Gastroesophageal sphincter (tissue), 4 donors: Measurements from ENCODE around the gene MYH3. TPM values are rescaled to one million over a fixed set of nuclear protein-coding genes. Genes with fewer than 3 reads are reported as not detected.

Source experiments
- ATAC-seq: fragments of 150-250 bp; one replicate; pipeline ENCODE4 v1.9.1; 2016; ENCODE audit warnings: mild to moderate bottlenecking, moderate library complexity
- H3K27ac ChIP-seq, 4 donors: fragments of 200-600 bp; sonication (generic) in 3 of 4; 1 replicate in 3 of 4; 2 replicates in 1 of 4; pipeline ENCODE4 v1.5.1; 2016 to 2019
- H3K27me3 ChIP-seq: fragments of 200-600 bp; sonication (generic); one replicate; pipeline ENCODE4 v1.5.1; 2019
- H3K36me3 ChIP-seq, 2 donors: fragments of 200-600 bp; sonication (generic); one replicate each; pipeline ENCODE4 v1.5.1; 2019; ENCODE audit warnings: control low read depth in 1 of 2
- H3K4me1 ChIP-seq, 3 donors: fragments of 200-600 bp; sonication (generic); 1 replicate in 2 of 3; 2 replicates in 1 of 3; pipeline ENCODE4 v1.5.1; 2016 to 2019; ENCODE audit warnings: control low read depth in 2 of 3
- H3K4me3 ChIP-seq, 2 donors: fragments of 200-600 bp; sonication (generic); one replicate each; pipeline ENCODE4 v1.5.1; 2019; ENCODE audit warnings: mild to moderate bottlenecking in 1 of 2, moderate library complexity in 1 of 2
- H3K9me3 ChIP-seq, 3 donors: fragments of 200-600 bp; sonication (generic); one replicate each; pipeline ENCODE4 v1.5.1; 2017 to 2019; ENCODE audit warnings: control low read depth in 2 of 3
- EP300 ChIP-seq: sonication (generic); formaldehyde crosslinking; IDR thresholded peaks from one replicate; pipeline ENCODE4 v1.6.1; 2017; ENCODE audit warnings: antibody characterized with exemption, mild to moderate bottlenecking
- POLR2A ChIP-seq, 2 donors: fragments of 450-650 bp; IDR thresholded peaks; one replicate each; pipeline ENCODE4 v1.6.1; 2017; ENCODE audit warnings: antibody characterized with exemption in 2 of 2, mild to moderate bottlenecking in 2 of 2, moderate library complexity in 1 of 2
- POLR2AphosphoS5 ChIP-seq: sonication (generic); formaldehyde crosslinking; IDR thresholded peaks from one replicate; pipeline ENCODE4 v1.6.1; 2017; ENCODE audit warnings: antibody characterized with exemption
- WGBS, 2 donors: methylation state at CpG; one replicate each; pipeline ENCODE4 v1.1.5; 2018; ENCODE audit warnings: low coverage in 1 of 2; 5-methylcytosine and 5-hydroxymethylcytosine counted together
- total RNA-seq, 4 donors: library from RNA; depleted of rRNA; stranded (reverse); fragments of >200 nt; gene quantifications; one replicate each; pipeline ENCODE4 v1.1.0, GENCODE V29; 2016
- TF ChIP-seq, protein P1 (sequence below), 4 experiments: fragments of 200-600 bp in 2 of 4; fragments of 450-650 bp in 2 of 4; sonication (generic) in 1 of 4; IDR thresholded peaks; one replicate each; pipeline ENCODE4 v1.5.1; 2017 to 2019; ENCODE audit warnings: antibody characterized with exemption in 4 of 4, mild to moderate bottlenecking in 2 of 4, moderate library complexity in 2 of 4

Gene MYH3
- total RNA-seq, 4 donors from 2014 or later = 0.87 to 3.5 (median 1.7) TPM

DNA sequence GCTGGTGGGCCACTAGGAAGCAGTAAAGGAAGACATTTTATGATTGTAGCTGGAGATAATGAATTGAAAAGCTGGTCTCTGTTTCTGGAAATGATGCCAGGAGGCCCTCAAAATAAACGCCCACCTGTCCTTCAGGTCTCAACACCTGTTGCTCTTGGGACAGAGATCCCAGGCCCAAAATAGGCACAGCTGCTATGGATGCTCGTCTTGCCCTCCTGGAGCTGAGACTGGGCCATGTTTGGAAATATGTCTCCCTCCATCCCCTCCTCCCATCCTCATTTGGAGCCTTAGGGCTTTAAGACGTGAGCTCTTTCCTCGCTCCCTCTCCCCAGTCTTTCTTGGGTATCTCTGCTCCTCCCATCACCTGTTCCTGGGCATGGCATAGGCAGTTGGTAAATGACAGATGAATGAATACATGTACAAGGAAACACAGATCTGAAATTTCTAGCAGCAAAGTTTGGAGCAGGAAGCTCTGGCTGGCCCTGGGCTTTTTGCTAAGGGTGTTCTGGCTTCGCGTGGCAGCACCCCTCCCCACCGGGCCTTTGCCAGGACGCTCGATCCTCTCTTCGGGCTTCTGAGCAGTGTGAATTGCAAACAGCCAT, 33.3 kb downstream of the MYH3 start:
- no peak overlapping the region for H3K4me3 ChIP-seq
- TF ChIP-seq POLR2A (IDR thresholded peaks at IDR 0.05) (no peak), POLR2AphosphoS5 (no peak), EP300 (no peak)
- TF ChIP-seq, protein P1, sequence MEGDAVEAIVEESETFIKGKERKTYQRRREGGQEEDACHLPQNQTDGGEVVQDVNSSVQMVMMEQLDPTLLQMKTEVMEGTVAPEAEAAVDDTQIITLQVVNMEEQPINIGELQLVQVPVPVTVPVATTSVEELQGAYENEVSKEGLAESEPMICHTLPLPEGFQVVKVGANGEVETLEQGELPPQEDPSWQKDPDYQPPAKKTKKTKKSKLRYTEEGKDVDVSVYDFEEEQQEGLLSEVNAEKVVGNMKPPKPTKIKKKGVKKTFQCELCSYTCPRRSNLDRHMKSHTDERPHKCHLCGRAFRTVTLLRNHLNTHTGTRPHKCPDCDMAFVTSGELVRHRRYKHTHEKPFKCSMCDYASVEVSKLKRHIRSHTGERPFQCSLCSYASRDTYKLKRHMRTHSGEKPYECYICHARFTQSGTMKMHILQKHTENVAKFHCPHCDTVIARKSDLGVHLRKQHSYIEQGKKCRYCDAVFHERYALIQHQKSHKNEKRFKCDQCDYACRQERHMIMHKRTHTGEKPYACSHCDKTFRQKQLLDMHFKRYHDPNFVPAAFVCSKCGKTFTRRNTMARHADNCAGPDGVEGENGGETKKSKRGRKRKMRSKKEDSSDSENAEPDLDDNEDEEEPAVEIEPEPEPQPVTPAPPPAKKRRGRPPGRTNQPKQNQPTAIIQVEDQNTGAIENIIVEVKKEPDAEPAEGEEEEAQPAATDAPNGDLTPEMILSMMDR (IDR thresholded peaks at IDR 0.05) = no peak
- no peaks in the 10 kb centered on the region for H3K9me3 ChIP-seq
- H3K27me3 ChIP-seq = no peaks in the 10 kb centered on the region
- ATAC-seq = no peak
- WGBS, 2 donors = 70 to 89% methylated on average over 2 to 3 of the region's 10 CpGs
- no peaks in the 10 kb centered on the region for H3K4me1 ChIP-seq
- H3K36me3 ChIP-seq = peaks cover 0 to 3% of the 10 kb centered on the region in 2 donors
- H3K27ac ChIP-seq = no peak overlapping the region

DNA sequence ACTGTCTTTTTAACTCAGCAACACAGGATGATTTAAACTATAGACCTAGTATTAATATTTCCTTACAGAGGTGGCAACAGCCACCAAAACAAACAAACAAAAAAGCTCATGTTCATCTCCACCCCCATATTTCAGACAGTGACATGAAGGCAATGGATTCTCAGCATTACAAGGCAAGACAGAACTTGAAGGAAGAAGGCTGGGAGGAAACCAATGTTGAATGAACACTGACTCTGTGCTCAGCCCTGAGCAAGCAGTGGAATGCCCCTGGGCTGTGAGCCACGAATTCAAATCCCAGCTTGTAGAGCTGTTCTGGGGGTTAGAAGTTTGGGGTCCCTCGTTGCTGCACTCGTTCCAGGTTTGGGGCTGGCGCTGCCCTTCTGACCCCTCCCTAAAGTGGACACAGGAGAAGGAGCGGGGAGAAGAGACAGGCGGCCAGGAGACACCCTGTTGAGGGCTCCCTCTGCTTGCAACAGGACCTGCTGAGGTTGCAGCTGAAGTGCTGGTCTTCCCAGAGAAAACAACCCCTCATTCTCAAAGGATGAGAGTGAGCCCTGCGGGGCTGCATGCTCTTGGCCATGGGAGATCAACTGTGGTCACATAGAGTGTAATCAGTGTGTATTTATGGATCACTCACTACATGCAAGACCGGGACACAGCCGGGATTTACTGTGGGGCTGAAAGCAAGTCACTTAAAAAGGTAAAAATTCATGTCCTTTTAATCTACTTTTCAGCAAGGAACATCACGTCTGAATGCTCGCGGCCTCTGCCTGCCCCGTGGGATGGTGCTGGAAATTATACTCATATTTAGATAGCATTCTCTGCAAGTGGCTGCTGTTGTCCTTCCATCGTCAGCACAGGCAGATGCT, 34.3 kb downstream of the MYH3 start:
- TF ChIP-seq POLR2AphosphoS5 = no peak
- no peak for TF ChIP-seq POLR2A (IDR thresholded peaks at IDR 0.05)
- TF ChIP-seq, protein P1 (IDR thresholded peaks at IDR 0.05) = no peak
- no peak for TF ChIP-seq EP300
- Histone ChIP-seq H3K9me3 (no peaks in the 10 kb centered on the region), H3K27ac (no peak overlapping the region), H3K4me1 (peaks cover 0 to 6% (median 0%) of the 10 kb centered on the region in 3 donors), H3K36me3 (no peaks in the 10 kb centered on the region), H3K4me3 (no peak overlapping the region), H3K27me3 (no peaks in the 10 kb centered on the region)
- WGBS, 2 donors = 61 to 75% methylated on average over 6 to 9 of the region's 14 CpGs
- ATAC-seq = no peak

DNA sequence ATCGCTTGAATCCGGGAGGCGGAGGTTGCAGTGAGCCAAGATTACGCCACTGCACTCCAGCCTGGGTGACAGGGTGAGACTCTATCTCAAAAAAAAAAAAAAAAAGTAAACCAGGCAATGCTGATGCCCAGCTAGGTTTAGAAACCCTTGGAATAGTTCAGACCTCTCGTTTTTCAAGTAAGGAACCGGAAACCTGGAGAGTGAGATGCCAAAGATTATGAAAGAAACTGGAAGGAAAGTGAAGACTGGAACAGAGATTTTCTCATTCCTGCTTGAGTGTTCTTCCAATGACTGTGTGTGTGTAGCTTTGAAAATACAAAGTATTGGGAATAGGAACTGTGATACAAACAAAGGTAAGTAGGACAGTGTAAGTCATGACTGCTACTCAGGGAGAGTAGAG, 35.7 kb downstream of the MYH3 start:
- Histone ChIP-seq H3K36me3 (no peaks in the 10 kb centered on the region), H3K27ac (no peak overlapping the region), H3K4me3 (no peak overlapping the region), H3K9me3 (no peaks in the 10 kb centered on the region), H3K27me3 (no peaks in the 10 kb centered on the region), H3K4me1 (peaks cover 0 to 6% (median 0%) of the 10 kb centered on the region in 3 donors)
- TF ChIP-seq POLR2AphosphoS5 (no peak), EP300 (no peak), POLR2A (IDR thresholded peaks at IDR 0.05) (no peak)
- TF ChIP-seq, protein P1 (IDR thresholded peaks at IDR 0.05) = no peak
- no peak for ATAC-seq
- WGBS, 2 donors = 79 to 92% methylated on average over 4 of the region's 6 CpGs

DNA sequence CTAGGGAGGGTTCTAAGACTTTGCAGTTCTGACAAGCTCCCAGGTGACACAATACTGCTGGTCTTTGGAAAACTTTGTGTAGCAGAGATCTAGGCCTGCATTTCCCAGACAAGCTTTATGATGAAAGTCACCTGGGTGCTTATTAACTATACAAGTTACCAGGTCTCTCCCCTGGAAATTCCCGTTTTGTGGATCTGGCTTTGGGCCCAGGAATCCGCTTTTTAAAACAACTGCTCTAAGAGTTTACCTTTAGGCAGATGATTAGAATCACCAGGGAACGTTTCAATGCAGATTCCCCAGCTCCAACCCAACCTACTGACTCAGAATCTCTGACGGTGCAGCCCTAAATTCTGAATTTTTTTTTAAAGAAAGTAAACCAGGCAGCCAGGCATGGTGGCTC, 36.3 kb downstream of the MYH3 start:
- TF ChIP-seq, protein P1 (IDR thresholded peaks at IDR 0.05) = no peak
- TF ChIP-seq POLR2AphosphoS5 (no peak), POLR2A (IDR thresholded peaks at IDR 0.05) (no peak), EP300 (no peak)
- Histone ChIP-seq H3K36me3 (no peaks in the 10 kb centered on the region), H3K4me1 (peaks cover 0 to 6% (median 0%) of the 10 kb centered on the region in 3 donors), H3K4me3 (no peak overlapping the region), H3K27ac (no peak overlapping the region), H3K9me3 (no peaks in the 10 kb centered on the region), H3K27me3 (no peaks in the 10 kb centered on the region)
- ATAC-seq = no peak
- WGBS, 2 donors = 20 to 35% methylated on average over 2 of the region's 4 CpGs
